Fibroblast of mammary gland (primary cell): Measurements from ENCODE around the gene SLC22A16.

Source experiments
- DNase-seq: peaks from one replicate; pipeline ENCODE4 v3.0.0-alpha.2; 2010; ENCODE audit warnings: low read depth
- H3K4me3 ChIP-seq: 2 replicates; pipeline ENCODE4 v1.5.1; 2011; ENCODE audit warnings: low read depth, mild to moderate bottlenecking, low read length, moderate library complexity; ENCODE audit not compliant: control insufficient read depth
- TF ChIP-seq, protein P1 (sequence below): conservative IDR thresholded peaks from 2 replicates; pipeline ENCODE4 v1.5.1; 2011; ENCODE audit warnings: low read depth, low read length, inconsistent platforms; ENCODE audit not compliant: control insufficient read depth, insufficient read depth

Gene SLC22A16

DNA sequence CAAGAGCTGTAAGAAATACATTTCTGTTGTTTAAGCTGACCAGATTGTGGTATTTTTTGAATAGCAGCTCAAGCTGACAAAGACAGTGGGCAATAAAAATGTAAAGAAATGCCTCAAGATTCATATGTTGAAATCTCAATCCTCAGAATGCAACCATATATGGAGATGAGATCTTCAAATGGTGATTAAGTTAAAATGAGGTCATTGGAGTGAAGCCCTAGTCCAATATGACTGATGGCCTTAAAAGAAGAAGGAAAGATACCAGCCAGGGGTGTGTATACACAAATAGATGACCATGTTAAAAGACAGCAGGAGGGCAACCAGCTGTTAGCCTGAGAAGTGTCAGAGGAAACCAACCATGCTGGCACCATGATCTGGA lies 54.0 kb downstream of the SLC22A16 start:
- H3K4me3 ChIP-seq = no peak overlapping the region
- no peak for DNase-seq
- TF ChIP-seq, protein P1, sequence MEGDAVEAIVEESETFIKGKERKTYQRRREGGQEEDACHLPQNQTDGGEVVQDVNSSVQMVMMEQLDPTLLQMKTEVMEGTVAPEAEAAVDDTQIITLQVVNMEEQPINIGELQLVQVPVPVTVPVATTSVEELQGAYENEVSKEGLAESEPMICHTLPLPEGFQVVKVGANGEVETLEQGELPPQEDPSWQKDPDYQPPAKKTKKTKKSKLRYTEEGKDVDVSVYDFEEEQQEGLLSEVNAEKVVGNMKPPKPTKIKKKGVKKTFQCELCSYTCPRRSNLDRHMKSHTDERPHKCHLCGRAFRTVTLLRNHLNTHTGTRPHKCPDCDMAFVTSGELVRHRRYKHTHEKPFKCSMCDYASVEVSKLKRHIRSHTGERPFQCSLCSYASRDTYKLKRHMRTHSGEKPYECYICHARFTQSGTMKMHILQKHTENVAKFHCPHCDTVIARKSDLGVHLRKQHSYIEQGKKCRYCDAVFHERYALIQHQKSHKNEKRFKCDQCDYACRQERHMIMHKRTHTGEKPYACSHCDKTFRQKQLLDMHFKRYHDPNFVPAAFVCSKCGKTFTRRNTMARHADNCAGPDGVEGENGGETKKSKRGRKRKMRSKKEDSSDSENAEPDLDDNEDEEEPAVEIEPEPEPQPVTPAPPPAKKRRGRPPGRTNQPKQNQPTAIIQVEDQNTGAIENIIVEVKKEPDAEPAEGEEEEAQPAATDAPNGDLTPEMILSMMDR = no peak

DNA sequence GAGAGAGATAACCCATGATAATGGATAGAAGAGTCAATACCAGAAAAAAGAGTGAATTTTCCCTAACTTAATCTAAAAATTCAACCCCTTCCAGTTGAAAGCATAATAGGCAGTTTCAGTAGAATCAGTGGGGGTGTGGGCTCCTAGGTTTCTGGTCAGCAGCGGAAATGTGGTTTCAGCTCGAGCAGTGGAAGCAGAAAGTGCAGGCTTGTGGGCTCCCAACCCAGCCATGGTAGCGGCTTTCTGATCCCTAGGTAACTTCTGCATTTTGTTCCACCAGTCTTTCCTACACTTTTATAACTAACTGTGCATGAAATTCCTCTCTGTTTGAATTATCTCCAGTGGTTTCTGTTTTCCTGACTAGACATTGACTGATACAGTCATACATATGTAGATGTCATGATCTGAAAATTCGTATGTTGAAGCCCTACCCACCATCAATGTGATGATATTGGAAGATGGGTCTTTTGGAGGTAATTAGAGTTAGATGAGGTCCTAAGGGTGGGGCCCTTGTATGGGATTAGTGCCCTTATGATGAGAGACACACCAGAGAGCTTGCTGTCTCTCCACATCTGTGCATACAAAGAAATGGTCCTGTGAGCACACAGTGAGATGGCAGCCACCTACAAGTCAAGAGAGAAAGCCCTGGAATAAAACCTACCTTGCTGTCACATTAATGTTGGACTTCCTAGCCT lies 54.5 kb downstream of the SLC22A16 start:
- TF ChIP-seq, protein P1 = no peak
- H3K4me3 ChIP-seq = no peak overlapping the region
- DNase-seq = no peak

DNA sequence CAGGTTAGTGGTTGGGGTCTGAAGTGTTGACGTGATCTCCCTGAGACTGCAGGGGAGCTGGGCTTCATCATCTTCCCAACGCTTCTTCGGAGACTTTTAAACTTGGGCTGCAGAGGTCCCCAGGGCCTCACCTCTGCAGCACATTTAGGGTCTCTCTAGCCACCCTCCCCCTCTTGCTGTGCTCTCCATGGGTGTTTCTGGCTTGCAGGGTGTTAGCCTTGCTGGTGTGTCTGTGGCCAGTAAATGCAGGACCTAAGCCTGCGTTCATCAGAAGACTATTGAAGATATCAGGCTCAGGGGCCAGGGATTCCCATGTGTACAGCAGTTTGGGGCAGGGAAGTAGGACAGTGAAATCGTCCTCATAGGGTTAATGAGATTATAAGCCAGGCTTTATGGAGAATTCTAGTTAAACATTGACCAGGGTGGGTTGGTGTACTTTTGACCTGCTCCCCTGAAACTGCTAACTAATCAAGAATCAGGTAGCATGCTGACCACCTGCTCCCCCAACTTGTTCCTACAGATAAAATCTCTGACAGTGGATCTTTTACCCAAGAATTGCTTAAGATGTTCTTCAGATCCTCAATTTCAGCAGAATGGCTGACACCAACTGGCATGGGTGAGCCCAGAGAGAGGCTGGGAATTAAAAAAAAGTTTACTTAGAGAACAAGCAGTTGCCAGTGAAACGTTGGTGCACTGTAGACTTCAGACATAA lies 57.2 kb downstream of the SLC22A16 start:
- H3K4me3 ChIP-seq = no peak overlapping the region
- TF ChIP-seq, protein P1 = no peak

DNA sequence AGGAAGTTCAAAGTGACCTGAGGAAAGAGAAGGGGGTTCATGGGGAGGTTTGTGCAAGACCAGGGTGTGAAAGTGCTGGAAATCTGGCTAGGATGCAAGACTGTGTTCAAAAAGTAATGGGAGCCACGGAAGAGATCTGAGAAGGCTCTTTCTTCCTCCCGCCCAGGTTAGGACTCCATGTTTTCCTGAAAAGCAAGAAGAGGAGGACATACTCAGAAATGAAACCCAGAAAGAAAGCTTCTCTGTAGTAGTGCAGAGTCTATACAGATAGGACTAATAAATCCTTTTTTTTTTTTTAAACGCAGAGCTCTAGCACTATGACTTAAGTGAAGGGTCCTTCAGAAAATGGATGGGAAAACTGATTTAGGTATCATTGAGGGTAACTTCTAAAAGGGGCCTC lies 57.8 kb downstream of the SLC22A16 start:
- TF ChIP-seq, protein P1 = no peak
- no peak overlapping the region for H3K4me3 ChIP-seq
- DNase-seq = no peak

More for the DNA sequence above, 57.2 kb downstream of the SLC22A16 start:
- DNase-seq = no peak

DNA sequence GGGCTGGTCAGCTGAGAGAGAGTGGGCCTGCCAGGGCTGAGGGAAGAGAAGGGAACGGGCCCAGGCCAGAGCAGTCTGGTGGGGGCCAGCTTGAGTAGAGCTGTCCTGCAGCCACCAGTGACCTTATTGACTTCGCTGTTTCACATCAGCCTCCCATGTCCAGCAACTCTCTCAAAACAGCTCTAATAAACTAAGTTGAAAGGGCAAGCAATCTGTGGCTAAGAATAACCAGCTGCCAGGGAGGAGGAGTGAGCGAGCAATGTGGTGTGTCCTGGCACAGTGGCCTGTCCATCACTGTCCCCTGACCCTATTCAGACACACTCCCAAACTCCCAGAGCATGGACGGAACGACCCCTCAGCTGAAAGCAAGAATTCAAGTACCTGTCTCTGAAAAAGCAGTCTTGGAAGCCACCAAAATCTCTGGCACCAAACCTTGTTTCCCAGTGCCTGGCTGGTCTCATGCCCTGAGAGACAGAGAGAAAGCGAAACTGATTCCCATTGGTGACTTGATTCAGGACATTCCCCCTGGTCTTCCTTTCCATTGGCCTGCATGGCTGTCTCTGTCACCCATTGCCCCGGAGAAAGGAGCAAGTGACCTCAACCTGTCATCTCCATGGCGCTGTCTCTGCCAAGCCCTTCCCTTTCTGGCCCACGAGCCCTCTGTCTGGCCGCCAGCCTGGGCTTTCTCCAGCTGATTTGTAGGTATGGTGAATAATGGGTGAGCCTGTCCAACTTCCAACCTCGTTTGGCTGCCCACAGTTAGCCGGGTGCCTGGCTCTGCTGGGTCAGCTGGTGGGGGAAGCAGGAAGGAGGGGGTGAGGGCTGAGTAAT lies 61.1 kb downstream of the SLC22A16 start, which contains the start of gene DDO:
DDO (minus strand) TSS at position 490 of the 831 bp plus-strand sequence. CDS start 2,113 bp downstream, outside the sequence.
- peak within 1 kb of the TSS; percentile 15 for H3K4me3 ChIP-seq
- TF ChIP-seq, protein P1 = no peak
- DNase-seq = peak; percentile 56

DNA sequence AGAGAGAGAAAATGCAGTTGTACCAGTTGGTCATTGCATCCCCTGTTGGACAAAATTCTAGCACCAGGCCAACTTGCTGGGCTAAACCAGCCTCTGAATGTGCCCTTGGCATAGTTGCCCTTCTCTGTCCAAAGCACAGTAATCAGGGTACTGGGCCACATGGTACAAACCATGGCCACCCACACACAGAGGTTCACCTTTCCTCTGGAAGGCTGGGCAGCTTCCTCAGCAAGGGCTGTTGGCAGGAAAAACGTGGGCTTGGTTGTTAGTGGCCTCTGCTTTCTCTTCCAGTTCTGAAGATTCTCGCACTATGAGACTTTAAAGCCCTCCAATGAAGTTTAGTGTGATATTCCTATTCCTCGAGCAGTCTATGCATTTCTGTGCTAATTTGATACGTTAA lies 61.7 kb downstream of the SLC22A16 start:
- H3K4me3 ChIP-seq = no peak overlapping the region
- TF ChIP-seq, protein P1 = no peak
- no peak for DNase-seq
